ENCODE measurements around the gene THBS4. TPM values are rescaled to one million over a fixed set of nuclear protein-coding genes. Genes with fewer than 3 reads are reported as not detected.

THBS4 gene
- total and polyA plus RNA-seq, 9 of the 15 experiments (the other 6 are each of a cell fraction or from before 2014, with no cell fraction given), result 0.07 to 0.08 TPM; not detected in 7

DNA sequence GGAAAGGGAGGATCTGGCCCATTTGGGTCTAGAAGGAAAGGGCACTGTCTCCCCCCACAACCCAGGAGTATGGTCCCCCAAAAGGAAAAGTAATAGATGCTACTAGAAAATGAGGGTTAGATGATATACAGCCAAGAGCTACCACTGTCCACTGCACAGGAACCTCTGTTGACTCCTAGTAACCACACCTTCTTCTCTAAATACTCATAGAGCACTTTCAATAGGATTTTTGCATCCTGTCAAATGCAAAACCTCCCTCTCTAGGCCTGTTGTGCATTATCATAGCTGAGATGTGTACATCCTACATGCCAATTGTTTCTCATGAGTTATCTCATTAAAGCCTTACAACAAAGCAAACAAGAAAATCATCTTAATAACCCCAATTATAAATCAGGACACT is 66.8 kb downstream of the THBS4 start:
- H3K4me1 ChIP-seq (replicated peaks in 1 of 2; ENCODE audit: control insufficient read depth in 2 of 2, insufficient read depth in 2 of 2, low read length in 2 of 2), result no peaks in the 10 kb centered on the region
- H3K79me2 ChIP-seq (ENCODE audit: control insufficient read depth, insufficient read depth, low read length), result no peaks in the 10 kb centered on the region
- ChIA-PET POLR2A (no interaction called here), CTCF (ENCODE audit: low intra/inter-chr PET ratio) (no interaction called here)
- DNase-seq (ENCODE audit: extremely low read depth in 1 of 4, low spot score in 3 of 4) (no peak), FAIRE-seq (peak; percentile 67), ATAC-seq (no peak)
- no peak for TF ChIP-seq PPARD (CRISPR knock-in tag; IDR thresholded peaks at IDR 0.05)
- no peak for TF ChIP-seq ETV1 (tag; conservative IDR thresholded peaks at IDR 0.05; ENCODE audit: low read depth)
- TF ChIP-seq KAT2B (IDR thresholded peaks at IDR 0.05; ENCODE audit: low read depth, low read length), result no peak
- TF ChIP-seq SOX6 (IDR thresholded peaks at IDR 0.05), result no peak
- TF ChIP-seq PTRF (tag; IDR thresholded peaks at IDR 0.05), result no peak
- TF ChIP-seq SMARCB1 (IDR thresholded peaks at IDR 0.05; ENCODE audit: insufficient read length, low read depth), result no peak
- TF ChIP-seq, protein P1, sequence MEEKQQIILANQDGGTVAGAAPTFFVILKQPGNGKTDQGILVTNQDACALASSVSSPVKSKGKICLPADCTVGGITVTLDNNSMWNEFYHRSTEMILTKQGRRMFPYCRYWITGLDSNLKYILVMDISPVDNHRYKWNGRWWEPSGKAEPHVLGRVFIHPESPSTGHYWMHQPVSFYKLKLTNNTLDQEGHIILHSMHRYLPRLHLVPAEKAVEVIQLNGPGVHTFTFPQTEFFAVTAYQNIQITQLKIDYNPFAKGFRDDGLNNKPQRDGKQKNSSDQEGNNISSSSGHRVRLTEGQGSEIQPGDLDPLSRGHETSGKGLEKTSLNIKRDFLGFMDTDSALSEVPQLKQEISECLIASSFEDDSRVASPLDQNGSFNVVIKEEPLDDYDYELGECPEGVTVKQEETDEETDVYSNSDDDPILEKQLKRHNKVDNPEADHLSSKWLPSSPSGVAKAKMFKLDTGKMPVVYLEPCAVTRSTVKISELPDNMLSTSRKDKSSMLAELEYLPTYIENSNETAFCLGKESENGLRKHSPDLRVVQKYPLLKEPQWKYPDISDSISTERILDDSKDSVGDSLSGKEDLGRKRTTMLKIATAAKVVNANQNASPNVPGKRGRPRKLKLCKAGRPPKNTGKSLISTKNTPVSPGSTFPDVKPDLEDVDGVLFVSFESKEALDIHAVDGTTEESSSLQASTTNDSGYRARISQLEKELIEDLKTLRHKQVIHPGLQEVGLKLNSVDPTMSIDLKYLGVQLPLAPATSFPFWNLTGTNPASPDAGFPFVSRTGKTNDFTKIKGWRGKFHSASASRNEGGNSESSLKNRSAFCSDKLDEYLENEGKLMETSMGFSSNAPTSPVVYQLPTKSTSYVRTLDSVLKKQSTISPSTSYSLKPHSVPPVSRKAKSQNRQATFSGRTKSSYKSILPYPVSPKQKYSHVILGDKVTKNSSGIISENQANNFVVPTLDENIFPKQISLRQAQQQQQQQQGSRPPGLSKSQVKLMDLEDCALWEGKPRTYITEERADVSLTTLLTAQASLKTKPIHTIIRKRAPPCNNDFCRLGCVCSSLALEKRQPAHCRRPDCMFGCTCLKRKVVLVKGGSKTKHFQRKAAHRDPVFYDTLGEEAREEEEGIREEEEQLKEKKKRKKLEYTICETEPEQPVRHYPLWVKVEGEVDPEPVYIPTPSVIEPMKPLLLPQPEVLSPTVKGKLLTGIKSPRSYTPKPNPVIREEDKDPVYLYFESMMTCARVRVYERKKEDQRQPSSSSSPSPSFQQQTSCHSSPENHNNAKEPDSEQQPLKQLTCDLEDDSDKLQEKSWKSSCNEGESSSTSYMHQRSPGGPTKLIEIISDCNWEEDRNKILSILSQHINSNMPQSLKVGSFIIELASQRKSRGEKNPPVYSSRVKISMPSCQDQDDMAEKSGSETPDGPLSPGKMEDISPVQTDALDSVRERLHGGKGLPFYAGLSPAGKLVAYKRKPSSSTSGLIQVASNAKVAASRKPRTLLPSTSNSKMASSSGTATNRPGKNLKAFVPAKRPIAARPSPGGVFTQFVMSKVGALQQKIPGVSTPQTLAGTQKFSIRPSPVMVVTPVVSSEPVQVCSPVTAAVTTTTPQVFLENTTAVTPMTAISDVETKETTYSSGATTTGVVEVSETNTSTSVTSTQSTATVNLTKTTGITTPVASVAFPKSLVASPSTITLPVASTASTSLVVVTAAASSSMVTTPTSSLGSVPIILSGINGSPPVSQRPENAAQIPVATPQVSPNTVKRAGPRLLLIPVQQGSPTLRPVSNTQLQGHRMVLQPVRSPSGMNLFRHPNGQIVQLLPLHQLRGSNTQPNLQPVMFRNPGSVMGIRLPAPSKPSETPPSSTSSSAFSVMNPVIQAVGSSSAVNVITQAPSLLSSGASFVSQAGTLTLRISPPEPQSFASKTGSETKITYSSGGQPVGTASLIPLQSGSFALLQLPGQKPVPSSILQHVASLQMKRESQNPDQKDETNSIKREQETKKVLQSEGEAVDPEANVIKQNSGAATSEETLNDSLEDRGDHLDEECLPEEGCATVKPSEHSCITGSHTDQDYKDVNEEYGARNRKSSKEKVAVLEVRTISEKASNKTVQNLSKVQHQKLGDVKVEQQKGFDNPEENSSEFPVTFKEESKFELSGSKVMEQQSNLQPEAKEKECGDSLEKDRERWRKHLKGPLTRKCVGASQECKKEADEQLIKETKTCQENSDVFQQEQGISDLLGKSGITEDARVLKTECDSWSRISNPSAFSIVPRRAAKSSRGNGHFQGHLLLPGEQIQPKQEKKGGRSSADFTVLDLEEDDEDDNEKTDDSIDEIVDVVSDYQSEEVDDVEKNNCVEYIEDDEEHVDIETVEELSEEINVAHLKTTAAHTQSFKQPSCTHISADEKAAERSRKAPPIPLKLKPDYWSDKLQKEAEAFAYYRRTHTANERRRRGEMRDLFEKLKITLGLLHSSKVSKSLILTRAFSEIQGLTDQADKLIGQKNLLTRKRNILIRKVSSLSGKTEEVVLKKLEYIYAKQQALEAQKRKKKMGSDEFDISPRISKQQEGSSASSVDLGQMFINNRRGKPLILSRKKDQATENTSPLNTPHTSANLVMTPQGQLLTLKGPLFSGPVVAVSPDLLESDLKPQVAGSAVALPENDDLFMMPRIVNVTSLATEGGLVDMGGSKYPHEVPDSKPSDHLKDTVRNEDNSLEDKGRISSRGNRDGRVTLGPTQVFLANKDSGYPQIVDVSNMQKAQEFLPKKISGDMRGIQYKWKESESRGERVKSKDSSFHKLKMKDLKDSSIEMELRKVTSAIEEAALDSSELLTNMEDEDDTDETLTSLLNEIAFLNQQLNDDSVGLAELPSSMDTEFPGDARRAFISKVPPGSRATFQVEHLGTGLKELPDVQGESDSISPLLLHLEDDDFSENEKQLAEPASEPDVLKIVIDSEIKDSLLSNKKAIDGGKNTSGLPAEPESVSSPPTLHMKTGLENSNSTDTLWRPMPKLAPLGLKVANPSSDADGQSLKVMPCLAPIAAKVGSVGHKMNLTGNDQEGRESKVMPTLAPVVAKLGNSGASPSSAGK (IDR thresholded peaks at IDR 0.05), result no peak
- TF ChIP-seq ZNF184 (CRISPR knock-in tag; IDR thresholded peaks at IDR 0.05), result no peak
- TF ChIP-seq ZBTB1 (CRISPR knock-in tag; IDR thresholded peaks at IDR 0.05; ENCODE audit: borderline replicate concordance, low read depth), result no peak
- no peak for TF ChIP-seq CBX5 (IDR thresholded peaks at IDR 0.05; ENCODE audit: borderline replicate concordance, low read depth)
- no peak for TF ChIP-seq RFX5 (IDR thresholded peaks at IDR 0.05; ENCODE audit: low read depth, low read length)
- H2AFZ ChIP-seq (ENCODE audit: low read depth, low read length), result no peak overlapping the region
- in situ Hi-C loops (cut with MboI), result loop anchor here (25.0 kb wide), 1 partner anchor 1085 kb away; no protein-coding TSS in a partner anchor
- no peak overlapping the region for H3K27ac ChIP-seq (ENCODE audit: extremely low read depth, low read depth, low read length)
- no TSS peak for BruUV-seq (replicated peaks)
- H3K9ac ChIP-seq (ENCODE audit: insufficient read depth in 1 of 2, low read depth in 2 of 2, low read length in 2 of 2), result no peak overlapping the region
- H3K36me3 ChIP-seq (ENCODE audit: control insufficient read depth, insufficient read depth, low read length), result no peaks in the 10 kb centered on the region
- intact Hi-C loops (cut with micrococcal nuclease), result no loop called here
- H3K4me3 ChIP-seq, result no peak overlapping the region
- H3K27me3 ChIP-seq (ENCODE audit: control insufficient read depth in 2 of 2, insufficient read depth in 2 of 2, low read length in 2 of 2), result peaks cover 11 to 39% of the 10 kb centered on the region in 2 experiments; a peak in 3 of 5 replicates
- no peaks in the 10 kb centered on the region for H3K9me3 ChIP-seq (replicated peaks; ENCODE audit: control insufficient read depth, insufficient read depth, low read depth, low read length)
- H3K4me2 ChIP-seq (ENCODE audit: insufficient read depth, low read length), result no peak overlapping the region
- H3K9me1 ChIP-seq (ENCODE audit: control insufficient read depth, insufficient read depth, low read length), result no peaks in the 10 kb centered on the region
- H4K20me1 ChIP-seq (replicated peaks; ENCODE audit: control insufficient read depth, insufficient read depth, low read length), result no peaks in the 10 kb centered on the region
